GM20000 (cell line): ENCODE results near the gene PPME1.

Experiments used
- DNase-seq: peaks from one replicate; pipeline ENCODE4 v3.0.0; 2012; ENCODE audit warnings: low spot score
- TF ChIP-seq, protein P1 (sequence below): IDR thresholded peaks from 2 replicates; pipeline ENCODE4 v1.5.1; 2012; ENCODE audit warnings: mild to moderate bottlenecking, control low read depth; ENCODE audit errors: extremely low read depth, missing control alignments

Gene PPME1

DNA sequence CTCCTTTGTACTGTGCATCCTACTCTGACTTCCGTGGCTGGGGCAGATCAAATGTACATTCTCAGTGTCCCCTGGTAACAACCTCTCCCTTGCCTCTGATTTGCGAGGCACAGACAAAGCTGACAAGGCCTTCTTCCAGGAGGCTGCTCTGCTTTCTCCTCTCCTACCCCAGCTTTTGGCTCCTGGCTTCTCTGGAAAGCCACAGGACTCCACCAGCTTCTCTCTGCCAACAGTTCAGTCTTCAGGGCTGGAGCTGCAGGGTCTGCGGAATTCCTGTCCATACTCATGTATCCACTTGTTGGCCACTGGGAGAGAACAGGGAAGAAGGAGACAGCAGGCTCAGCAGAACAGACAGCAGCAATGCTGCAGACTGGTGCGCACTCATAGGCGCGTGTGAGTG lies 95.9 kb downstream of the PPME1 start:
- no peak for DNase-seq
- TF ChIP-seq, protein P1, sequence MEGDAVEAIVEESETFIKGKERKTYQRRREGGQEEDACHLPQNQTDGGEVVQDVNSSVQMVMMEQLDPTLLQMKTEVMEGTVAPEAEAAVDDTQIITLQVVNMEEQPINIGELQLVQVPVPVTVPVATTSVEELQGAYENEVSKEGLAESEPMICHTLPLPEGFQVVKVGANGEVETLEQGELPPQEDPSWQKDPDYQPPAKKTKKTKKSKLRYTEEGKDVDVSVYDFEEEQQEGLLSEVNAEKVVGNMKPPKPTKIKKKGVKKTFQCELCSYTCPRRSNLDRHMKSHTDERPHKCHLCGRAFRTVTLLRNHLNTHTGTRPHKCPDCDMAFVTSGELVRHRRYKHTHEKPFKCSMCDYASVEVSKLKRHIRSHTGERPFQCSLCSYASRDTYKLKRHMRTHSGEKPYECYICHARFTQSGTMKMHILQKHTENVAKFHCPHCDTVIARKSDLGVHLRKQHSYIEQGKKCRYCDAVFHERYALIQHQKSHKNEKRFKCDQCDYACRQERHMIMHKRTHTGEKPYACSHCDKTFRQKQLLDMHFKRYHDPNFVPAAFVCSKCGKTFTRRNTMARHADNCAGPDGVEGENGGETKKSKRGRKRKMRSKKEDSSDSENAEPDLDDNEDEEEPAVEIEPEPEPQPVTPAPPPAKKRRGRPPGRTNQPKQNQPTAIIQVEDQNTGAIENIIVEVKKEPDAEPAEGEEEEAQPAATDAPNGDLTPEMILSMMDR = no peak

DNA sequence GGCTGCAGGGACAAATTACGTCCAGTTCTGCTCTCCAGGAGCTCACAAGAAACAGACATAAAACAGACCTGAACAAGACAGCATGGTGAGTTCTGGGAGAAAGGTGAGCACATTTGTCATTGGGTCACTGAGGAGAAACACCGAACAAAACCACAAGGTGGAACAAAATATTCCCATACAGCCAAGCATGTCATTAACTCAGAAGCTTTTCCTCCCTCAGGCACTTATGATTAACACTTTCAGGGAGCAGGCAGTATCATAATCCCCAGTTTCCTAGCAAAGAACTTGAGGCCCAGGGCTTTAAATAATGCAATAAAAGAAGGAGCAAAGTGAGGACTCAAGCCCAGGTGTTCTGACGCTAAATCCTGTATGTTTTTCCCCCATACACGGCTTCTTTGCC lies 97.4 kb downstream of the PPME1 start:
- no peak for DNase-seq
- TF ChIP-seq, protein P1 = no peak

GRCh38 chr11:74269161-74269811 lies 98.2 kb downstream of the PPME1 start:
- no peak for DNase-seq
- TF ChIP-seq, protein P1 = no peak

DNA sequence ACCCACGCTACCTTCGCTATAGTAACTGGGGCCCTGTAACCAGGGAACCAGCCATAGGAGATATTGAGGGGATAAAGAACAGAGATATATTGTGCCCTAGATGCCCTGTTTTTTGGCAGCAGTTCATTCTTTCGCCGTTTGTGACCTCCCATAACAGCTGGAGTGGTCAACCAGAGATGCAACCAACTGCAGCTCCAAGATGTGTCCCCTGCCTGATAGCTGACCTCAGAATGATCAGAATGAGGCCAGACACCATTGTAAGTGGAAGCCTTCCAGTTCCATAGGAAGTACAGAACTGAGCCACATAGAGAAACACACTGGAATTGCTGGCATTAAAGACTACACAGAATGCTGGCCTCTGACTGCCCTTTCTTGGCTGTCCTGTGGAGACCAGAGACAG lies 101.2 kb downstream of the PPME1 start:
- TF ChIP-seq, protein P1 = no peak
- DNase-seq = no peak

GRCh38 chr11:74276581-74276980 lies 105.5 kb downstream of the PPME1 start:
- TF ChIP-seq, protein P1 = no peak
- DNase-seq = no peak

GRCh38 chr11:74278103-74278502 lies 107.0 kb downstream of the PPME1 start:
- TF ChIP-seq, protein P1 = no peak
- no peak for DNase-seq

GRCh38 chr11:74278721-74279161 lies 107.7 kb downstream of the PPME1 start:
- DNase-seq = no peak
- TF ChIP-seq, protein P1 = no peak
